PC-3 (cell line): Measurements from ENCODE around the gene TRABD2B.

ENCODE experiments used
- CTCF ChIP-seq: fragments of 300-600 bp; sonication (generic); conservative IDR thresholded peaks from 2 replicates; pipeline ENCODE4 v1.5.1; 2017; ENCODE audit warnings: antibody characterized with exemption, low read depth, mild to moderate bottlenecking, low read length
- EZH2 ChIP-seq: fragments of 300-600 bp; sonication (generic); IDR thresholded peaks from one replicate; pipeline ENCODE4 v1.6.1; 2017; ENCODE audit warnings: antibody characterized with exemption, mild to moderate bottlenecking, low read length; ENCODE audit not compliant: unreplicated experiment
- EZH2phosphoT487 ChIP-seq: fragments of 300-600 bp; sonication (generic); IDR thresholded peaks from 2 replicates; pipeline ENCODE4 v1.6.1; 2018; ENCODE audit warnings: mild to moderate bottlenecking, antibody characterized with exemption, low read length, borderline replicate concordance

- TF ChIP-seq CTCF (no peak), EZH2phosphoT487 (no peak), EZH2 (no peak)
Measured at GRCh38 chr1:47761201-47761930, 235.8 kb downstream of the TRABD2B start.
